DND-41 (cell line): ENCODE data around the gene EEF2.

Source experiments
- ATAC-seq: fragments of 200-7000 bp; cut with Tn5 transposase; 3 replicates; pipeline ENCODE4 v1.9.1; 2021; ENCODE audit warnings: low read depth; ENCODE audit not compliant: insufficient read depth
- DNase-seq: peaks from one replicate; pipeline ENCODE4 v3.0.0-alpha.2; 2020
- H2AFZ ChIP-seq: 2 replicates; pipeline ENCODE4 v1.6.0; 2012; ENCODE audit warnings: low read depth, low read length
- H3K27ac ChIP-seq: 2 replicates; pipeline ENCODE4 v1.5.1; 2012; ENCODE audit warnings: low read length, inconsistent platforms
- H3K27me3 ChIP-seq: fragments of 200-600 bp; sonication (generic); 2 replicates; pipeline ENCODE4 v1.6.0; 2012; ENCODE audit warnings: low read length, mild to moderate bottlenecking, inconsistent platforms; ENCODE audit not compliant: insufficient read depth, poor library complexity
- H3K36me3 ChIP-seq: 2 replicates; pipeline ENCODE4 v1.5.1; 2012; ENCODE audit warnings: low read length, inconsistent platforms; ENCODE audit not compliant: insufficient read depth
- H3K4me1 ChIP-seq: 2 replicates; pipeline ENCODE4 v1.5.1; 2012; ENCODE audit warnings: mild to moderate bottlenecking, low read length; ENCODE audit not compliant: insufficient read depth
- H3K4me2 ChIP-seq: 2 replicates; pipeline ENCODE4 v1.6.0; 2012; ENCODE audit warnings: mild to moderate bottlenecking, moderate library complexity, low read length, inconsistent platforms; ENCODE audit not compliant: insufficient read depth
- H3K4me3 ChIP-seq, 2 experiments: fragments of 200-600 bp in 1 of 2; shearing (Covaris generic) in 1 of 2; 2 replicates each; pipeline ENCODE4 v1.5.1; 2012 to 2016; ENCODE audit warnings: inconsistent platforms in 2 of 2, low read length in 2 of 2, mild to moderate bottlenecking in 2 of 2, low read depth in 1 of 2, moderate library complexity in 1 of 2
- H3K79me2 ChIP-seq: 2 replicates; pipeline ENCODE4 v1.6.0; 2012; ENCODE audit warnings: low read length, inconsistent platforms; ENCODE audit not compliant: insufficient read depth
- H3K9ac ChIP-seq: 2 replicates; pipeline ENCODE4 v1.6.0; 2012; ENCODE audit warnings: low read depth, mild to moderate bottlenecking, inconsistent platforms, low read length, moderate library complexity
- H3K9me3 ChIP-seq: 2 replicates; pipeline ENCODE4 v1.5.1; 2012; ENCODE audit warnings: low read length, moderate library complexity, mild to moderate bottlenecking, inconsistent platforms; ENCODE audit not compliant: insufficient read depth, severe bottlenecking
- H4K20me1 ChIP-seq: 2 replicates; pipeline ENCODE4 v1.6.0; 2012; ENCODE audit warnings: low read length; ENCODE audit not compliant: insufficient read depth
- CTCF ChIP-seq: IDR thresholded peaks from 2 replicates; pipeline ENCODE4 v1.5.1; 2012; ENCODE audit warnings: borderline replicate concordance, low read length, moderate library complexity, mild to moderate bottlenecking; ENCODE audit not compliant: poor library complexity, severe bottlenecking; ENCODE audit errors: extremely low read depth
- EZH2 ChIP-seq: IDR thresholded peaks from 3 replicates; pipeline ENCODE4 v1.6.1; 2012; ENCODE audit warnings: borderline replicate concordance, low read depth, mild to moderate bottlenecking, moderate library complexity, low read length, inconsistent platforms; ENCODE audit not compliant: severe bottlenecking

Gene EEF2

GRCh38 chr19:4015705-4016402 is 30.6 kb upstream of the EEF2 start:
- no peak overlapping the region for H3K27ac ChIP-seq
- peaks cover 87% of the 10 kb centered on the region for H3K36me3 ChIP-seq
- H3K9me3 ChIP-seq, result peaks cover 3% of the 10 kb centered on the region
- no peak overlapping the region for H2AFZ ChIP-seq
- no peak overlapping the region for H3K9ac ChIP-seq
- DNase-seq (no peak), ATAC-seq (no peak)
- H3K79me2 ChIP-seq, result peaks cover 89% of the 10 kb centered on the region
- TF ChIP-seq EZH2 (no peak), CTCF (no peak)
- H3K4me1 ChIP-seq, result peaks cover 7% of the 10 kb centered on the region; the same call in 1 of the 2 replicates
- H3K27me3 ChIP-seq, result no peaks in the 10 kb centered on the region
- peaks cover 75% of the 10 kb centered on the region for H4K20me1 ChIP-seq
- no peak overlapping the region for H3K4me2 ChIP-seq
- H3K4me3 ChIP-seq, result no peak overlapping the region

GRCh38 chr19:4014541-4015491 is 29.6 kb upstream of the EEF2 start:
- TF ChIP-seq CTCF, result no peak
- no peak for TF ChIP-seq EZH2
- peak; percentile 19 for DNase-seq
- Histone ChIP-seq H3K27me3 (no peaks in the 10 kb centered on the region), H3K4me2 (no peak overlapping the region), H3K36me3 (peaks cover 87% of the 10 kb centered on the region), H3K4me1 (peaks cover 17% of the 10 kb centered on the region), H3K9me3 (no peaks in the 10 kb centered on the region), H3K27ac (no peak overlapping the region), H3K79me2 (peaks cover 91% of the 10 kb centered on the region), H3K4me3 (no peak overlapping the region), H4K20me1 (peaks cover 83% of the 10 kb centered on the region), H2AFZ (no peak overlapping the region), H3K9ac (no peak overlapping the region)
- ATAC-seq, result 0 out of 3 replicates have a peak, but pooled peaks have one; percentile 30

GRCh38 chr19:4013886-4014540 is 28.8 kb upstream of the EEF2 start:
- peaks cover 92% of the 10 kb centered on the region for H3K79me2 ChIP-seq
- H3K36me3 ChIP-seq, result peaks cover 86% of the 10 kb centered on the region
- no peak overlapping the region for H2AFZ ChIP-seq
- no peaks in the 10 kb centered on the region for H3K9me3 ChIP-seq
- H3K27ac ChIP-seq, result no peak overlapping the region
- no peak overlapping the region for H3K4me2 ChIP-seq
- H4K20me1 ChIP-seq, result peaks cover 85% of the 10 kb centered on the region
- peaks cover 25% of the 10 kb centered on the region for H3K4me1 ChIP-seq
- H3K9ac ChIP-seq, result no peak overlapping the region
- H3K27me3 ChIP-seq, result no peaks in the 10 kb centered on the region
- ATAC-seq, result no peak
- TF ChIP-seq EZH2 (no peak), CTCF (no peak)
- no peak overlapping the region for H3K4me3 ChIP-seq
- no peak for DNase-seq
